Coronary artery (tissue), 2 donors: ENCODE measurements around the gene SCN4B.

ENCODE experiments used
- DNase-seq: peaks from one replicate; pipeline ENCODE4 v3.0.0-alpha.2; 2017; ENCODE audit warnings: low spot score
- H3K27ac ChIP-seq, 2 donors: fragments of 200-600 bp; sonication (generic); one replicate each; pipeline ENCODE4 v1.5.1; 2016 to 2019
- H3K4me3 ChIP-seq: fragments of 200-600 bp; sonication (generic); 2 replicates; pipeline ENCODE4 v1.5.1; 2016; ENCODE audit warnings: mild to moderate bottlenecking, moderate library complexity
- TF ChIP-seq, protein P1 (sequence below): fragments of 200-600 bp; sonication (generic); IDR thresholded peaks from one replicate; pipeline ENCODE4 v1.5.1; 2019; ENCODE audit warnings: antibody characterized with exemption

Gene SCN4B

DNA sequence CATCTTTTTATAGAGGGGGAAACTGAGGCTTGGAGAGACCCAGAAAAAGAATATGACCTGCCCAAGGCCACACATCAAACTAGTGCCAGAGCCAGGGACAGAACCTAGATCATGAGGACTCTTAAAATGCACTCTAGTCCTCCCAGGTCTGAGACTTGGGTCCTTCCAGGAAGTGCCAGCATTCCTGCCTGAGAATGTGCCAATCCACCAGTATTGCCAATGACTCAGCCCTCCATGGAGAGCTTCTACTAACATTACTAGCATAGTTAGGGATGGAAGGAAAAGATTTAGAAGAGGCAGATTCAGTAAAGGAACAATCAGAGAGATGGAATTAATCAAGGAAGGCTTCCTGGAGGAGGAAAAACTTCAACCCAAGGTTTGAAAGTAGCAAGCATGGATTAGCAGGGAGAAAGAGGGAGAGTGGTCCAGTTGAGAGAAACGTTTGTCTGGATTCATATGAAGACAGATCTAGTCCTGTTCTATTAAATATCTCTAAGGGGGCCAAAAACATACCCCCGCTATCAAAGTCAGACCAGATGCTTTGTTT lies 45.8 kb downstream of the SCN4B start:
- Histone ChIP-seq H3K4me3 (no peak overlapping the region), H3K27ac (no peak overlapping the region)
- TF ChIP-seq, protein P1, sequence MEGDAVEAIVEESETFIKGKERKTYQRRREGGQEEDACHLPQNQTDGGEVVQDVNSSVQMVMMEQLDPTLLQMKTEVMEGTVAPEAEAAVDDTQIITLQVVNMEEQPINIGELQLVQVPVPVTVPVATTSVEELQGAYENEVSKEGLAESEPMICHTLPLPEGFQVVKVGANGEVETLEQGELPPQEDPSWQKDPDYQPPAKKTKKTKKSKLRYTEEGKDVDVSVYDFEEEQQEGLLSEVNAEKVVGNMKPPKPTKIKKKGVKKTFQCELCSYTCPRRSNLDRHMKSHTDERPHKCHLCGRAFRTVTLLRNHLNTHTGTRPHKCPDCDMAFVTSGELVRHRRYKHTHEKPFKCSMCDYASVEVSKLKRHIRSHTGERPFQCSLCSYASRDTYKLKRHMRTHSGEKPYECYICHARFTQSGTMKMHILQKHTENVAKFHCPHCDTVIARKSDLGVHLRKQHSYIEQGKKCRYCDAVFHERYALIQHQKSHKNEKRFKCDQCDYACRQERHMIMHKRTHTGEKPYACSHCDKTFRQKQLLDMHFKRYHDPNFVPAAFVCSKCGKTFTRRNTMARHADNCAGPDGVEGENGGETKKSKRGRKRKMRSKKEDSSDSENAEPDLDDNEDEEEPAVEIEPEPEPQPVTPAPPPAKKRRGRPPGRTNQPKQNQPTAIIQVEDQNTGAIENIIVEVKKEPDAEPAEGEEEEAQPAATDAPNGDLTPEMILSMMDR: no peak
- DNase-seq: no peak

DNA sequence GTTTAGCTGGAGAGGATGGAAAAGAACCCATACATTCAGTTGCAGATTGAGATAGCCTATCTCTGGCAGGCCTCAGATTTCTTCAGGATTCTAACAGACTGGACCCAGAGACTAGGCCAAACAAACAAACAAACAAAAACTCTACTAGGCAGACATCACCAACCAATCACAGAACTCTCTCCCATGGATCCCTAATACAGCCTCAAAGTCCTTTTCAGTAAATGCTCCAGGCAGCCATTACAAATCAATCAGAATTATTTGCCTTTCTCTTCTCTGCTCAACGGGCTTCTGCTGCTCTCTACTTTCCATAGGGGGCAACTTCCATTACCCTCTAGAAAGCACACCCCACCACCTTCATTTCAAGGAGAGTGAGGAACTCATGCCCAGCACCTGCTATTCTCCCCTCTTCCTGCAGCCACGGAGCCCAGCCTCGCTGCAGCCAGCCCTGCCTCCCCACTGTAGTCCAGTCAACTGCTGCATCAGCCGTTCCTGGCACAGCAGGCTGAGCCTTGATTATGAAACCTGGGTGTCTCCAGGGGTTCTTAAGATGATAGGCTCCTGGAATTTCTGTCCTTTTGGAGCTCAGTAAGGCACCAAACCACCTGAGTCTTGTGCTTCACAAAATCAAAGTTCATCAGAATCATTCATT lies 46.8 kb downstream of the SCN4B start:
- TF ChIP-seq, protein P1: no peak

DNA sequence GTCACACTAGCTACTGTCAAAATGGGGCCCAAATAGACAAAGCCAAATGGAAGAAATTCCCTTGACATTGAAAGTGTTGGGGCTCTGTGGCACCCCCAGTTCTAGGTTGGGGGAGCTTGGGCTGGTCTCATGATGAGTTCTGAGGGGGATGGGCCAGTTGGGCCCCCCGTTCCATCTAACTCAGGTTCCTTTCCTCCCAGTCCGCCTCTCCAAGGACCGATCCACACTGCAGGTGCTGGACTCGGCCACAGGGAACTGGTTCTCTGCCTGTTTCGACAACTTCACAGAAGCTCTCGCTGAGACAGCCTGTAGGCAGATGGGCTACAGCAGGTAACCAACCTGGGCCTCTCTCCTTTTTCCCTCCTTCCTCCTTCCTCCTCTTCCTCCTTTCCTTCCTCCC lies 48.1 kb downstream of the SCN4B start:
- Histone ChIP-seq H3K4me3 (no peak overlapping the region), H3K27ac (no peak overlapping the region)
- no peak for DNase-seq

More for the DNA sequence above, 46.8 kb downstream of the SCN4B start:
- DNase-seq: no peak
- no peak overlapping the region for H3K4me3 ChIP-seq
- H3K27ac ChIP-seq: no peak overlapping the region

DNA sequence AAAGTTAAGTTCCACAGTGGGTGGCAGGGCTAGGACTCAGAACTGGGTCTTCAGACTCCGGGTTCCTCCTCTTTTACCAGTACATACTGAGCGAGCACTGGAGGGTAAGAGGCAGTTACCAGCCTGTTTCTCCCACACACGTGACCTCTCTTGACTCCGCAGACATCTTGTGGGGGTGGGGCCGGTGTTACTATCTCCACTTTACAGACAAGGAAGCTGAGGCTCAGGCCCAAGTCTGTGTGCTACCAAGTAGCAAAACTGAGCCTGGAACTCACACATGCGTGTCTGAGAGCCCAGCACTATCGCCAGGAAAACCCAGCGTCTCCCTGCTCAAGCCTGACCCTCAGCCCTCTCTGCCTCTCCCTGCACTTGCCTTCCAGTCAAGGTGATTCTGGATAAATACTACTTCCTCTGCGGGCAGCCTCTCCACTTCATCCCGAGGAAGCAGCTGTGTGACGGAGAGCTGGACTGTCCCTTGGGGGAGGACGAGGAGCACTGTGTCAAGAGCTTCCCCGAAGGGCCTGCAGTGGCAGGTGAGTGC lies 49.8 kb downstream of the SCN4B start:
- TF ChIP-seq, protein P1: no peak
- Histone ChIP-seq H3K4me3 (no peak overlapping the region), H3K27ac (no peak overlapping the region)
- DNase-seq: no peak

More for the DNA sequence above, 48.1 kb downstream of the SCN4B start:
- TF ChIP-seq, protein P1: no peak

DNA sequence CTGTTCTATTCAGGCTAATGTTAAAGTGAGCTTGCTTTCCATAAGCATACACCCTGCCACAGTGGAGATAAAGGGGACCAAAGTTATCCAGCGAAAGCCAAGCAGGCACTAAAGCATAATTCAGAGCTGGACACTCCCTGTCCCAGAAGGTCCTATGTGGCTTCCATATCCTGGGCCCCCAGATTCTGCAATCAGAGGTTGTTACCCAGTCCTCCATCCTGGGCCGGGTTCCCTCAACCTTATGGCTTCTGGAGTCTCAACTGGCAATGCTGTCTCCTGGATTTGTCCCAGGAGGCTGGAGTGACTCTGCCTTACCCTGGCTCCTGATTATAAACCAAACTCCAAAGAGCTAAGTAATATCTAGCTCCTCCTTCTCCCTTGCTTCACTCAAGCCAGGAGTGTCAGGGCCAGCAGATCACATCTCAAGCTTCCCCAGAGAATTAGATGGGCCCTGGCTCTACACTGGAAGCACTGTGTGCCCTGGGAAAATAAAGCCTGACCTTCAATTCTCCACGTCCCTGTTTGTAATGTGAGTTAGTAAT lies 51.9 kb downstream of the SCN4B start:
- DNase-seq: no peak
- no peak overlapping the region for H3K27ac ChIP-seq
- TF ChIP-seq, protein P1: no peak
- H3K4me3 ChIP-seq: no peak overlapping the region

DNA sequence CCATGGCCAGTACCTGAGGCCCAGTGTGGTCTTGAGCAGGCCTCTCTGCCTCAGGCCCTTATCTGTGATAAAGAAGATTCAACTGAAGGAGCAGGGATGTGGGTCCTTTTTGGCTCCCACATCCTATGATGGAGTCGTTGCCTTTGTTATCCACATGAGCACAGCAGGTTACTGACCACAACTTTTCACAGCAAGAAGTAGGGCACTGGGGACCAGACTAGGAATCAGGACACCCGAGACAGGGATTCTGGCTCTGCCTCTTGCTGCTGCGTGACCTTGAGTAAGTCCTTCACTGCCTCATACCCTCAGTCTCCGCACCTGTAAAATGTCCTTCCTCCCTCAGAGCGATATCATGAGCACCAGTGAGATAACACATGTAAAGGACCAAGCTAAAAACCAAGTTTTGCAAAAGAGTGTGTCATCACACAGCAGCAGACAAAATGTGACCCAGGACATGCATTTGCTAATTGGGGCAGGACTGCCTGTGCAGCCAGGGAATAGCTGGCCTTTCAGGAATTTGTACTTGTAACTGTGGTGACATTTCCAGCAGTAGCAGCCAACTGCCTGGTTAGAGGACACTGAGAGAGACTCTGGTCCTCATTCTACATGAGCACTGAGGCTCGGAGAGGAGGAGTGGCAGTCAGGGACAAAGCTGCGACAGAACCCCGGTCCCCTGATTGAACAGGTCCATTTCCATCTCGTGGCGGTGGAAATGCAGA lies 52.6 kb downstream of the SCN4B start:
- DNase-seq: no peak
- TF ChIP-seq, protein P1: no peak
- Histone ChIP-seq H3K4me3 (no peak overlapping the region), H3K27ac (no peak overlapping the region)
